ENCODE results near the gene AIFM2. TPM values are rescaled to one million over a fixed set of nuclear protein-coding genes. Genes with fewer than 3 reads are reported as not detected.

The AIFM2 gene
- total RNA-seq, 4 donors from 2014 or later = 3.3 to 10.0 (median 6.7) TPM

DNA sequence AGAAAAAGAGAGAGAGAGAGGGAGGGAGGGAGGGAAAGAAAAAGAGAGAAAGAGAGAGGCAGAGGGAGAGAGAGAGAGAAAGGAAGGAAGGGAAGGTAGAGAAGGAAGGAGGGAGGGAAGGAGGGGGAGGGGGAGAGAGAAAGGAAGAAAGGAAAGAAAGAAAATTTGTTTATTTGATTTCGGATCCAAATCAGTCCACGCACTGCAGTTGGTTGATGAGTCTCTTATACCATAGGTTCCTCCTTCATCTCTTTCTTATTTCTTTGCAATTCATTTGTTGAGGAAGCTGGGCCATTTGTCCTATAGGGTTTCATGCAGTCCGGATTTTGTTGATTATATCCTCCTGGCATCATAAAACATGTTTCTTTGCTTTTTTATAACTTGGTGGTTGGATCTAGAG lies 34.4 kb downstream of the AIFM2 start:
- WGBS = 91% methylated on average over 3 of the region's 3 CpGs
- H3K27ac ChIP-seq = no peak overlapping the region
- peaks cover 18% of the 10 kb centered on the region for H3K36me3 ChIP-seq
- H3K27me3 ChIP-seq = no peaks in the 10 kb centered on the region
- DNase-seq (ENCODE audit: low spot score in 2 of 2) = no peak
- no peaks in the 10 kb centered on the region for H3K4me1 ChIP-seq
- H3K9me3 ChIP-seq = no peaks in the 10 kb centered on the region
- H3K4me3 ChIP-seq = no peak overlapping the region
- TF ChIP-seq, protein P1, sequence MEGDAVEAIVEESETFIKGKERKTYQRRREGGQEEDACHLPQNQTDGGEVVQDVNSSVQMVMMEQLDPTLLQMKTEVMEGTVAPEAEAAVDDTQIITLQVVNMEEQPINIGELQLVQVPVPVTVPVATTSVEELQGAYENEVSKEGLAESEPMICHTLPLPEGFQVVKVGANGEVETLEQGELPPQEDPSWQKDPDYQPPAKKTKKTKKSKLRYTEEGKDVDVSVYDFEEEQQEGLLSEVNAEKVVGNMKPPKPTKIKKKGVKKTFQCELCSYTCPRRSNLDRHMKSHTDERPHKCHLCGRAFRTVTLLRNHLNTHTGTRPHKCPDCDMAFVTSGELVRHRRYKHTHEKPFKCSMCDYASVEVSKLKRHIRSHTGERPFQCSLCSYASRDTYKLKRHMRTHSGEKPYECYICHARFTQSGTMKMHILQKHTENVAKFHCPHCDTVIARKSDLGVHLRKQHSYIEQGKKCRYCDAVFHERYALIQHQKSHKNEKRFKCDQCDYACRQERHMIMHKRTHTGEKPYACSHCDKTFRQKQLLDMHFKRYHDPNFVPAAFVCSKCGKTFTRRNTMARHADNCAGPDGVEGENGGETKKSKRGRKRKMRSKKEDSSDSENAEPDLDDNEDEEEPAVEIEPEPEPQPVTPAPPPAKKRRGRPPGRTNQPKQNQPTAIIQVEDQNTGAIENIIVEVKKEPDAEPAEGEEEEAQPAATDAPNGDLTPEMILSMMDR (IDR thresholded peaks at IDR 0.05) = no peak
- TF ChIP-seq EP300 (IDR thresholded peaks at IDR 0.05) (no peak), POLR2AphosphoS5 (IDR thresholded peaks at IDR 0.05) (no peak), POLR2A (IDR thresholded peaks at IDR 0.05) (no peak)

DNA sequence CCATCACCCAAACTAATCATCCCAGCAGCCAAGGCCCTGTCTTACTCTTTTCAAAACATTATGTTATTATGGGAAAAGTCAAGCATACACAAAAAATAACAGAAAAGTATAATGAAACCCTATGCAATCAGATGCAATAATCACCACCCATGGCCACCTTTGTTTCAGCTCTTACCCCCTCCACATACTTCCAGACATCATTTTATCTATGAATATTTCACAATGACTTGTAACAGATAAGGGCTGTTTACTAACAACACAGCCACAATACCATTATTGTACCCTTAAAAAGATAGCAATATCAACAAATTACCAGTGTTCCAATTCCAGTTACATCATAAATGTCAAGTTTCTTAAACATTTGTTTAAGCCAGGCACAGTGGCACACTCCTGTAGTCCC lies 35.2 kb downstream of the AIFM2 start:
- no peak for DNase-seq (ENCODE audit: low spot score in 2 of 2)
- Histone ChIP-seq H3K27ac (no peak overlapping the region), H3K4me1 (no peaks in the 10 kb centered on the region), H3K9me3 (no peaks in the 10 kb centered on the region), H3K27me3 (no peaks in the 10 kb centered on the region), H3K4me3 (no peak overlapping the region), H3K36me3 (peaks cover 18% of the 10 kb centered on the region)
- TF ChIP-seq POLR2A (IDR thresholded peaks at IDR 0.05) = no peak

DNA sequence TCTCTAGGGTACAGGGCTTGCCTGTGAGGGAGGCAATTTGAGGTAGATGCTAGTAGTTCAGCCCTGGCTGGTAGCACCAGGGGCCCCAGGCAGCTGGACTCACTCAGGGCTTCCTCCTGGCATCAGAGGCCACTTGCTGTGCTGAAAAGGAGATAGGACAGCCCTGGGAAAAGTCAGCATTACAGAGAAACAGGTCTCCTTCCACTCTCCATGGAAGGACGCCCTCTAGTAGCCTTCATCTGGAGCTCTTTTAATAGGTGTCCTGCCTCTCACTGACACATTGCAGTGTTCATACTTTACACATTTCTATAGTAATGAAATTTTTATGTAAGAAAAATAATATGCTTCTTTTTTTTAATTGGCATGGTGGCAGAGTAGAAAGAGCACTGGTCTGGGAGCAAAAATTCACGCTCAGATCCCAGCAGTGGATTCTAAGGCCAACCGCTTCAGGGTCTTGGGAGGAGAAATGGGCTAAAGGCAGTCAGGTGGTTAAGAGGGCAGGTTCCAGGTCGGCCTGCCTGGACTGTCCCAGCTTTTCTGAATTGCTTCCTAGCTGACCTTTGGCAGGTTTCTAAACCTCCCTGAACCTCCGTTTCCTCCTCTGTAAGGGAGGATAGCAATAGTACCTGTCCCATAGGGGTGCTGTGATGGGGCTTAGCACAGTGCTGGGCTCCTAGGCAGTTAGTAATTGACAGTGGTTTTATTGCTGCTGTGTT lies 35.8 kb downstream of the AIFM2 start:
- Histone ChIP-seq H3K27me3 (no peaks in the 10 kb centered on the region), H3K9me3 (no peaks in the 10 kb centered on the region), H3K36me3 (peaks cover 18% of the 10 kb centered on the region), H3K4me3 (no peak overlapping the region), H3K27ac (no peak overlapping the region), H3K4me1 (no peaks in the 10 kb centered on the region)
- TF ChIP-seq, protein P1 (IDR thresholded peaks at IDR 0.05) = no peak
- TF ChIP-seq POLR2A (IDR thresholded peaks at IDR 0.05) (no peak), POLR2AphosphoS5 (IDR thresholded peaks at IDR 0.05) (no peak), EP300 (IDR thresholded peaks at IDR 0.05) (no peak)
- DNase-seq (ENCODE audit: low spot score in 2 of 2) = no peak
- 97% methylated on average over 5 of the region's 5 CpGs for WGBS

DNA sequence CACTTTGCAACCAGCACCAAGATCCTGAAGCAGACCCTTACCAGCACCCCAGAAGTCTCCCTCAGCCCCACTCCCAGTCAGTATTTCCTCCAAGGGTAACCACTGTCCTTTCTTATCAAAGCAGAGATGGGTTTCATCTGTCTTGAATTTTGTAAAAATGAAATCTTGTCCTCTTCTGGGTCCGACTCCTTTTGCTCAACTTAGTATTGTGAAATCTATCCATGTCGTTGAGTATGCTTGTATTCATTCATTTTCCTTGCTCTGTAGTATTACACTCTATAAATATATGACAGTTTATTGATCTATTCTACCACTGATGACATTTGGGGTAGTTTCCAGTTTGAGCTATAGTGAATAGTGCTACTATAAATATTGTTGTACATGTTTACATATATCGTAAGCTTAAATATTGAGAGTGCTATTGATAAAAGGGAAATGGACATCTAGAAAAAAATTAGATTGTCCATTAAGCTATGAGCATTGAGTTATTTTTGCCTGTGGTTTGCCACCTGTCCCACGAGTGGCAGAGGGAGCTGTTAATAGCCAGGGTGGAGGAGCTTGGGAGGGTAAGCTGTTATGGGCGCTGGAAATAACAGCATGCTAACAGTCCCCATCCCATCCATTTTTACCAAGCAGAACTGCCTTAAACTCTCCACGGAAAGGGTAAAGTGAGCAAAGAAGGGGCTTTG lies 36.5 kb downstream of the AIFM2 start:
- Histone ChIP-seq H3K4me1 (no peaks in the 10 kb centered on the region), H3K9me3 (no peaks in the 10 kb centered on the region), H3K4me3 (no peak overlapping the region), H3K27me3 (no peaks in the 10 kb centered on the region), H3K27ac (no peak overlapping the region), H3K36me3 (peaks cover 18% of the 10 kb centered on the region)
- WGBS = 87% methylated on average over 6 of the region's 6 CpGs
- TF ChIP-seq EP300 (IDR thresholded peaks at IDR 0.05) (no peak), POLR2AphosphoS5 (IDR thresholded peaks at IDR 0.05) (no peak), POLR2A (IDR thresholded peaks at IDR 0.05) (no peak)
- TF ChIP-seq, protein P1 (IDR thresholded peaks at IDR 0.05) = no peak
- DNase-seq (ENCODE audit: low spot score in 2 of 2) = no peak

DNA sequence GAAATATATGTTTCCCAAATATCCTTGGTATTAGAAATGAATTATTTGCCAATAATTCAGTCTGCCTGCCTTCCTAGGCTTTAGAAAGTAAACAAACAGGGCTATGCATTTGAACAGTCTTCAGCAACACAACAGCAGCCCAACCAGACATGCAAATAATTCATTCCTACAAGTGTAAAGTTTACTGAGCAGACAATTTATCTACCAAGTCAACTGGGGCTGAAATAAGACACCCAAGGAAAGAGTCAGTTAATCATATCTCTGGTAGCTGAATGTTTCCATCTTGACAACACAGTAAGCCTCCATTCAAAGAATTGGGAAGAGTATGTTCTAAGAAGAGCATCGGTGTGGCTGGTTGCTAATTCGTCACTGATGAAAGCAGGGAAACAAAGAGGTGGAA lies 38.4 kb downstream of the AIFM2 start:
- Histone ChIP-seq H3K4me1 (no peaks in the 10 kb centered on the region), H3K27ac (no peak overlapping the region), H3K9me3 (no peaks in the 10 kb centered on the region), H3K4me3 (no peak overlapping the region), H3K27me3 (no peaks in the 10 kb centered on the region), H3K36me3 (peaks cover 15% of the 10 kb centered on the region)
- 94% methylated on average over 2 of the region's 2 CpGs for WGBS
- no peak for DNase-seq (ENCODE audit: low spot score in 2 of 2)
- TF ChIP-seq EP300 (IDR thresholded peaks at IDR 0.05) = no peak
- TF ChIP-seq POLR2A (IDR thresholded peaks at IDR 0.05) = no peak
- no peak for TF ChIP-seq POLR2AphosphoS5 (IDR thresholded peaks at IDR 0.05)
- TF ChIP-seq, protein P1 (IDR thresholded peaks at IDR 0.05) = no peak
